Measurements from ENCODE around the gene SYNE1.

Gene SYNE1

DNA sequence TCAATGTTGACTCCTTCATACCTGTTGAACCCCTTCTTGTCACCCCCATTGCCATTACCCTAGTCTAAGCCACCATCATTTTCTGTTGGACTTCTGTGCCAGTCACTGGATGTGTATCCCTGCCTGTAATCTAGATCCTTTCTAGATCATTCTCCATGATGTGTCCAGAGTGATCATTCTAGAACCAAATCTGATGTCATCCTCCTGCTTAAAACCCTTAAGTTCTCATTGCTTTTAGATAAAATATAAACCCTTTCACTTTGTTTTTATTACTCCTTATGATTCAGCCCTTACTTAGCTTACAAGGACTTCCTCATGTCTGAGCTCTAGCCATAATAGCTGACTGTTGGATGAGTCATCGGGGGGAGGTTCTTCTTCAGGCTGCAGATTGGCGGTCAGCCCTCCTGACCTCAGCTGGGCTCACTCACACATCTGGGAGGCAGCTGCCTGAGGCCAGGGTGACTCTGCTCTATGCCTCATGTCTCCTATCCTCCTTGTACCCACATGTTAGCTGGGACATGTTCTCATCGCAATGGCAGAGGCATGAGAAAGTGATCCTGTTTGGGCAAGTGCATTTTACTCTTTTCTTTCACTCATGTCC lies 542.1 kb downstream of the SYNE1 start:
- Histone ChIP-seq H3K9me3 (ENCODE audit: insufficient read depth, low read length) (peaks cover 6% of the 10 kb centered on the region; the same call in 1 of the 2 replicates), H3K27me3 (ENCODE audit: insufficient read depth, insufficient read length) (no peaks in the 10 kb centered on the region), H3K4me3 (ENCODE audit: insufficient read length, low read depth) (no peak overlapping the region), H3K36me3 (ENCODE audit: insufficient read depth, insufficient read length, low read length) (no peaks in the 10 kb centered on the region), H3K4me1 (ENCODE audit: insufficient read depth, insufficient read length) (no peaks in the 10 kb centered on the region), H3K9ac (ENCODE audit: insufficient read length, low read depth) (no peak overlapping the region)
- DNase-seq (ENCODE audit: low read depth, low spot score), result no peak
- TF ChIP-seq YY1 (IDR thresholded peaks at IDR 0.05; ENCODE audit: insufficient read depth, insufficient read length) (no peak), ZNF274 (IDR thresholded peaks at IDR 0.05; ENCODE audit: low read depth, low read length) (no peak), SUZ12 (IDR thresholded peaks at IDR 0.05; ENCODE audit: extremely low read depth, insufficient read depth, insufficient read length) (no peak)

DNA sequence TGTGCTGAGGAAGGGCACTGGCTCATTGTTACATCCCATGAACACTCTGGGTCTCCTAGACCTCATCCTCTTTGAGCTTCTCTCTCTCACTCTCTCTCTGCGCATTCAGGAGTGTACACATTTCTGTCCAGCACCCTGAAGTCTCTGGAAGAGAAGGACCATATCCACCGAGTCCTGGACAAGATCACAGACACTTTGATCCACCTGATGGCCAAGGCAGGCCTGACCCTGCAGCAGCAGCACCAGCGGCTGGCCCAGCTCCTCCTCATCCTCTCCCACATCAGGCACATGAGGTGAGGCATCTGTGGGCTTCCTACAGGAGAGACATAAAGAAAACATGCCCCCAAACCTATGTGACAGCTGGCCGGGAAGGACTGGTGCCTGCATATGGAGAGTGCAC lies 542.9 kb downstream of the SYNE1 start:
- TF ChIP-seq YY1 (IDR thresholded peaks at IDR 0.05; ENCODE audit: insufficient read depth, insufficient read length) (no peak), ZNF274 (IDR thresholded peaks at IDR 0.05; ENCODE audit: low read depth, low read length) (no peak), SUZ12 (IDR thresholded peaks at IDR 0.05; ENCODE audit: extremely low read depth, insufficient read depth, insufficient read length) (no peak)
- H3K36me3 ChIP-seq (ENCODE audit: insufficient read depth, insufficient read length, low read length), result no peaks in the 10 kb centered on the region
- H3K4me3 ChIP-seq (ENCODE audit: insufficient read length, low read depth), result no peak overlapping the region
- no peak for DNase-seq (ENCODE audit: low read depth, low spot score)
- H3K9ac ChIP-seq (ENCODE audit: insufficient read length, low read depth), result no peak overlapping the region
- H3K27me3 ChIP-seq (ENCODE audit: insufficient read depth, insufficient read length), result no peaks in the 10 kb centered on the region
- H3K9me3 ChIP-seq (ENCODE audit: insufficient read depth, low read length), result peaks cover 6% of the 10 kb centered on the region; the same call in 1 of the 2 replicates
- H3K4me1 ChIP-seq (ENCODE audit: insufficient read depth, insufficient read length), result no peaks in the 10 kb centered on the region

DNA sequence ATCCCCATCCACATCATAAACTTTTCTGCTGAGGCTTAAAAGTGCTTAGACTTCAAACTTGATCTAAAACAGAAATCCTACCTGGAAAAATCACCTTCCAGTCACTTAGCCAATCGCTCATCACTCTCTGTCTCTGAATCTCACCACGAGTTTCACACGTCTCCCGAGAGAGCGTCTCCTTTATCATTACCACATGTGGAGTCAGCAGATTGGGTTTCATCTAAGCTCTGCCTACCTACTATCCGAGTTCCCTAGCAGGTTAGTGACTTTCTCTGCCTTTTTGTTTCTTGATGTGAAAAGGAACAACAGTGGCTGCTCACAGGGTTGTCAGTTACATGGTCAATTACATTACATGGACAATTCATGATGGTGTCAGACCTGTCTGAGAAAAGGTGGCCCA lies 543.5 kb downstream of the SYNE1 start:
- TF ChIP-seq YY1 (IDR thresholded peaks at IDR 0.05; ENCODE audit: insufficient read depth, insufficient read length), result no peak
- no peak for TF ChIP-seq SUZ12 (IDR thresholded peaks at IDR 0.05; ENCODE audit: extremely low read depth, insufficient read depth, insufficient read length)
- Histone ChIP-seq H3K4me1 (ENCODE audit: insufficient read depth, insufficient read length) (no peaks in the 10 kb centered on the region), H3K27me3 (ENCODE audit: insufficient read depth, insufficient read length) (no peaks in the 10 kb centered on the region), H3K9ac (ENCODE audit: insufficient read length, low read depth) (no peak overlapping the region), H3K9me3 (ENCODE audit: insufficient read depth, low read length) (peaks cover 6% of the 10 kb centered on the region; the same call in 1 of the 2 replicates), H3K4me3 (ENCODE audit: insufficient read length, low read depth) (no peak overlapping the region), H3K36me3 (ENCODE audit: insufficient read depth, insufficient read length, low read length) (no peaks in the 10 kb centered on the region)
- DNase-seq (ENCODE audit: low read depth, low spot score), result no peak

DNA sequence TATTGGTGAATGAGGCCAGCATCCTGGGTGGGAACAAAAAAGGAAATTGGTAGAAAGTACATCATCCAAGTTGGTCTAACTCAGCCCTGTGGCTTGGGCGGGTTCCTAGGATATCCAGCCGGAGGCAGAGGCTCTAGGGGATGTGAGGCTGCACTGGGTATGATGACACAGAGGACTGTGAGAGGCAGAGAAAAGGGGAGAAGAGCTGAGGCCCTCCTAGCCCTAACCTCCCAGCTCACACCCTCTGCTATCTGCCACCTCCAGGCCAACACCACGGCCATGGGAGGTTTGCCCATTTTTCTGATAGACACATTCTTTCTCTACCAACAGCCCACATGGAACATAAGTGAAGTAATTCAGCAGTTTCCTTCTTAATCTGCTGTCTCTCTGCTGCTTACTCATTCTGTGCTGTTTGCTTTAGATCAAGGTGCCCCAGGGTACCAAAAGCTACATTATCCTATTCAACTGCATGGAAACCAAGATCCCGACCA lies 545.3 kb downstream of the SYNE1 start:
- no peak overlapping the region for H3K9ac ChIP-seq (ENCODE audit: insufficient read length, low read depth)
- DNase-seq (ENCODE audit: low read depth, low spot score), result no peak
- no peaks in the 10 kb centered on the region for H3K36me3 ChIP-seq (ENCODE audit: insufficient read depth, insufficient read length, low read length)
- H3K27me3 ChIP-seq (ENCODE audit: insufficient read depth, insufficient read length), result no peaks in the 10 kb centered on the region
- TF ChIP-seq ZNF274 (IDR thresholded peaks at IDR 0.05; ENCODE audit: low read depth, low read length) (no peak), SUZ12 (IDR thresholded peaks at IDR 0.05; ENCODE audit: extremely low read depth, insufficient read depth, insufficient read length) (no peak), YY1 (IDR thresholded peaks at IDR 0.05; ENCODE audit: insufficient read depth, insufficient read length) (no peak)
- H3K4me1 ChIP-seq (ENCODE audit: insufficient read depth, insufficient read length), result no peaks in the 10 kb centered on the region
- H3K4me3 ChIP-seq (ENCODE audit: insufficient read length, low read depth), result no peak overlapping the region
- peaks cover 6% of the 10 kb centered on the region; the same call in 1 of the 2 replicates for H3K9me3 ChIP-seq (ENCODE audit: insufficient read depth, low read length)

DNA sequence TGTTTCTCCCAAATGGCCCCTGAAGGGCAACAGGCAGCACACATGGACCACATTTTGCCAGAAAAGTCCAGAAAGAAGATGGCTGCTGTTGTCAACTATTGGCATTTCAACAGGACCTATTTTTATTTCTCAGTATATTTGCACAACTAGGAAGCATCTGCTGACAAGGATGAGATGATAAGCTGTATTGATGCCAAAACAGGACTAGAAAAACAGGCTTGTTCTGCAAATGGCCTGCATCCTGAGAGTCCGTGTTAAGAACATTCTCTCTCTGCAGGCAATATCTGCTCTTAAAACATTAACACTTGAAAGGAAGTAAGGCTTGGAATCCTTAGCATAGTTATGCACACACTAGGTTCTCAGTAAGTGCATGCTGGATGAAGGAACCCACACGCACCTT lies 546.0 kb downstream of the SYNE1 start:
- H3K9me3 ChIP-seq (ENCODE audit: insufficient read depth, low read length), result peaks cover 6% of the 10 kb centered on the region; the same call in 1 of the 2 replicates
- TF ChIP-seq YY1 (IDR thresholded peaks at IDR 0.05; ENCODE audit: insufficient read depth, insufficient read length) (no peak), SUZ12 (IDR thresholded peaks at IDR 0.05; ENCODE audit: extremely low read depth, insufficient read depth, insufficient read length) (no peak), ZNF274 (IDR thresholded peaks at IDR 0.05; ENCODE audit: low read depth, low read length) (no peak)
- no peaks in the 10 kb centered on the region for H3K4me1 ChIP-seq (ENCODE audit: insufficient read depth, insufficient read length)
- no peak overlapping the region for H3K9ac ChIP-seq (ENCODE audit: insufficient read length, low read depth)
- H3K36me3 ChIP-seq (ENCODE audit: insufficient read depth, insufficient read length, low read length), result no peaks in the 10 kb centered on the region
- H3K4me3 ChIP-seq (ENCODE audit: insufficient read length, low read depth), result no peak overlapping the region
- no peaks in the 10 kb centered on the region for H3K27me3 ChIP-seq (ENCODE audit: insufficient read depth, insufficient read length)
- DNase-seq (ENCODE audit: low read depth, low spot score), result no peak

DNA sequence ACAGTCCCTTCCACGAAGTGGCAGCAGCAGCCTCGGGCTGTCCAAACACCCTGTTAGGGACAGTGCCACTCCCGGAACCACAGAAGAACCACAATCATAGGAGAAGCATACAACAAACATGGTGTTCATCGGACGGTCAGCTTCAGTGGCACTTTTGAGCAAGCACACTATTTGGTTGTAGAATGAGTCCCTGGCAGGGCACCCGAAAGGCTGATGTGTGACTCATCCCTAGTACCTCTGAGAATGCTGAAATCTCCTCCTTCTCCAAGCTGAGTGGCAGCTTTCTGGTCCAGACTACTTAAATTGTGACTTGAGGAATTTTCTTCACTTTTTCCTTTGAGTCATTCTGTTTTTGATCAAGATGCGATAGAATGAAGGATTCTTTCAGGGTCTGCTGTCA lies 547.2 kb downstream of the SYNE1 start:
- DNase-seq (ENCODE audit: low read depth, low spot score), result no peak
- H3K9me3 ChIP-seq (ENCODE audit: insufficient read depth, low read length), result no peaks in the 10 kb centered on the region
- H3K36me3 ChIP-seq (ENCODE audit: insufficient read depth, insufficient read length, low read length), result no peaks in the 10 kb centered on the region
- no peak overlapping the region for H3K9ac ChIP-seq (ENCODE audit: insufficient read length, low read depth)
- TF ChIP-seq YY1 (IDR thresholded peaks at IDR 0.05; ENCODE audit: insufficient read depth, insufficient read length) (no peak), ZNF274 (IDR thresholded peaks at IDR 0.05; ENCODE audit: low read depth, low read length) (no peak), SUZ12 (IDR thresholded peaks at IDR 0.05; ENCODE audit: extremely low read depth, insufficient read depth, insufficient read length) (no peak)
- H3K4me3 ChIP-seq (ENCODE audit: insufficient read length, low read depth), result no peak overlapping the region
- no peaks in the 10 kb centered on the region for H3K27me3 ChIP-seq (ENCODE audit: insufficient read depth, insufficient read length)
- H3K4me1 ChIP-seq (ENCODE audit: insufficient read depth, insufficient read length), result no peaks in the 10 kb centered on the region

DNA sequence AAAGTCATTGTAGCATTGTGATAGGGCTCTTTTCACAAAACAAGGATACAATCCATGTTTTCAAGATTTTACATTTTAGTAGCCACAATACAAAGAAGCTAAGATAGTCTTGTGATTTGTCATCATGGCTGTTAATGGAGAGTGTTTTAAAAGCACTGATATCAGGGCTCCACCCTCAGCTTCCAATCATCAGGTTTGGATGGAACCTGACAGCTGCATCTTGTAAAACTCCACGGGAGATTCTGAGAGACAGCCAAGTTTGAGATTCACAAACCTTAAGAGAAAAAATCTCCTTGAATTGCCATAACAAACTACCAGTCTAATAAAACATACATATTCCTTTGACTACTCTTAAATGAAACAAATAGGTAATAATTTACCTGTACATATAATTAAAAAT lies 549.5 kb downstream of the SYNE1 start:
- H3K9me3 ChIP-seq (ENCODE audit: insufficient read depth, low read length), result no peaks in the 10 kb centered on the region
- no peak for DNase-seq (ENCODE audit: low read depth, low spot score)
- H3K36me3 ChIP-seq (ENCODE audit: insufficient read depth, insufficient read length, low read length), result no peaks in the 10 kb centered on the region
- no peak overlapping the region for H3K4me3 ChIP-seq (ENCODE audit: insufficient read length, low read depth)
- H3K4me1 ChIP-seq (ENCODE audit: insufficient read depth, insufficient read length), result no peaks in the 10 kb centered on the region
- H3K27me3 ChIP-seq (ENCODE audit: insufficient read depth, insufficient read length), result no peaks in the 10 kb centered on the region
- no peak for TF ChIP-seq SUZ12 (IDR thresholded peaks at IDR 0.05; ENCODE audit: extremely low read depth, insufficient read depth, insufficient read length)
- no peak for TF ChIP-seq YY1 (IDR thresholded peaks at IDR 0.05; ENCODE audit: insufficient read depth, insufficient read length)
- TF ChIP-seq ZNF274 (IDR thresholded peaks at IDR 0.05; ENCODE audit: low read depth, low read length), result no peak
- no peak overlapping the region for H3K9ac ChIP-seq (ENCODE audit: insufficient read length, low read depth)
